RWPE2 (cell line): ENCODE results near the gene SLC40A1.

Source experiments
- ATAC-seq: fragments of 200-7000 bp; cut with Tn5 transposase; 3 replicates; pipeline ENCODE4 v1.9.1; 2021; ENCODE audit warnings: low read depth
- DNase-seq: peaks from one replicate; pipeline ENCODE4 v3.0.0-alpha.2; 2020; ENCODE audit warnings: low spot score
- H3K27ac ChIP-seq: fragments of 450-650 bp; 2 replicates; pipeline ENCODE4 v1.5.1; 2017; ENCODE audit warnings: mild to moderate bottlenecking; ENCODE audit not compliant: poor library complexity, severe bottlenecking
- H3K27me3 ChIP-seq: fragments of 250-450 bp; sonication (Bioruptor Pico); 2 replicates; pipeline ENCODE4 v1.5.1; 2021; ENCODE audit warnings: mild to moderate bottlenecking, moderate library complexity; ENCODE audit not compliant: insufficient read depth, poor library complexity, severe bottlenecking
- H3K36me3 ChIP-seq: fragments of 250-450 bp; sonication (Bioruptor Pico); 2 replicates; pipeline ENCODE4 v1.5.1; 2020; ENCODE audit warnings: low read depth, mild to moderate bottlenecking, moderate library complexity
- H3K4me1 ChIP-seq: fragments of 250-450 bp; sonication (Bioruptor Pico); 2 replicates; pipeline ENCODE4 v1.5.1; 2021; ENCODE audit warnings: mild to moderate bottlenecking, moderate library complexity; ENCODE audit not compliant: insufficient read depth, poor library complexity, severe bottlenecking
- H3K4me3 ChIP-seq: fragments of 250-450 bp; sonication (Bioruptor Pico); 2 replicates; pipeline ENCODE4 v1.5.1; 2021; ENCODE audit warnings: mild to moderate bottlenecking, moderate library complexity; ENCODE audit not compliant: severe bottlenecking
- H3K9me3 ChIP-seq: fragments of 250-450 bp; sonication (Bioruptor Pico); 2 replicates; pipeline ENCODE4 v1.5.1; 2021; ENCODE audit warnings: mild to moderate bottlenecking, moderate library complexity; ENCODE audit not compliant: severe bottlenecking
- TF ChIP-seq, protein P1 (sequence below): fragments of 450-650 bp; IDR thresholded peaks from one replicate; pipeline ENCODE4 v1.5.1; 2017; ENCODE audit warnings: mild to moderate bottlenecking, moderate library complexity; ENCODE audit not compliant: poor library complexity, severe bottlenecking

Gene SLC40A1

DNA sequence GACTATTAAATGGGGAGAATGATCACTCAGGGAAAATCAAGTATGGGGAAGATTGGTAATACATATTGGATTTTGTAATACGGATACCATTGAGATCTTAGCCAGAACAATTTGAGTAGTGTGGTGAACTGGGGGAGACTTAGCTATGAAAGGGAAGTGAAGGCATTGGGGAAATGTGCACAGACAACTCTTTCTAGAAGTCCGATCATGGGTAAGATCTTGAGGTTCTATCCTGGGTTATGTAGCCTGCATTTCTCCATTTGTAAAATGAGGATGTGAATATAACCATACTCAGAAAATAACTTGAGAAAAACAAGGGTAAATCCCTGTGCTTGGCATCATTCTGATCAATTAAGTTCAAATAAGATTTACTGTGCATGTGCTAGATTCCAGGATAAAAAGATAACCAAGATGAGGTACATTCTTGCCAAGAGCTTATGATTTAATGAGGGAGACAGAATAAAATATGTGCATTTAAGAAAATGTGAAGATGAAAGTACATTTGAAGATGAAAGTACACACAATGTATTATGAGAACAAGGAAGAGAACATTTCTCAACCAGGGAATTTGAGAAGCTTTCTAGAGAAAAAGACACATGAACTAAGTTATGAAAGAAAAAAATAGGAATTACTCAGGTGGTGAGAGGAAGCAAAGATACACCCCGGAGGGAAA lies 49.5 kb downstream of the SLC40A1 start:
- Histone ChIP-seq H3K27ac (no peak overlapping the region), H3K9me3 (no peaks in the 10 kb centered on the region), H3K36me3 (no peaks in the 10 kb centered on the region), H3K4me1 (no peaks in the 10 kb centered on the region), H3K27me3 (no peaks in the 10 kb centered on the region), H3K4me3 (no peak overlapping the region)
- DNase-seq (no peak), ATAC-seq (no peak)
- TF ChIP-seq, protein P1, sequence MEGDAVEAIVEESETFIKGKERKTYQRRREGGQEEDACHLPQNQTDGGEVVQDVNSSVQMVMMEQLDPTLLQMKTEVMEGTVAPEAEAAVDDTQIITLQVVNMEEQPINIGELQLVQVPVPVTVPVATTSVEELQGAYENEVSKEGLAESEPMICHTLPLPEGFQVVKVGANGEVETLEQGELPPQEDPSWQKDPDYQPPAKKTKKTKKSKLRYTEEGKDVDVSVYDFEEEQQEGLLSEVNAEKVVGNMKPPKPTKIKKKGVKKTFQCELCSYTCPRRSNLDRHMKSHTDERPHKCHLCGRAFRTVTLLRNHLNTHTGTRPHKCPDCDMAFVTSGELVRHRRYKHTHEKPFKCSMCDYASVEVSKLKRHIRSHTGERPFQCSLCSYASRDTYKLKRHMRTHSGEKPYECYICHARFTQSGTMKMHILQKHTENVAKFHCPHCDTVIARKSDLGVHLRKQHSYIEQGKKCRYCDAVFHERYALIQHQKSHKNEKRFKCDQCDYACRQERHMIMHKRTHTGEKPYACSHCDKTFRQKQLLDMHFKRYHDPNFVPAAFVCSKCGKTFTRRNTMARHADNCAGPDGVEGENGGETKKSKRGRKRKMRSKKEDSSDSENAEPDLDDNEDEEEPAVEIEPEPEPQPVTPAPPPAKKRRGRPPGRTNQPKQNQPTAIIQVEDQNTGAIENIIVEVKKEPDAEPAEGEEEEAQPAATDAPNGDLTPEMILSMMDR = no peak

DNA sequence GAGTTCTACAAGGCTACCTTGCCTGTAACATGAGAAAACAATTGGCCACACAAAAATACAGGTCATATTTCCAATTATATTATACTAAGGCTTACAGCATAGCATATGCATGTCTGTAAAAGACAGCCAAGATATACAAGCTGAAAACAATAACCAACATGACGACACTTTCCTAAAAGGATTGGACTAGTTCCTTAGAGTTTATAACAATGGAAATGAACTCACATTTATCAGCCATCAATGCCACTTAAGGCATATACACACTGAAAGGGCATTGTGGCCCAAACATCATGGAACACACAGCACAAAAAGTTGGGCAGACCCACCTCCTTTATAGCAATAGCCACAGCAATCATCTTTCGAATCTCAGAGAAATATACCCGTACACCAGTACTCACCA lies 52.0 kb downstream of the SLC40A1 start:
- TF ChIP-seq, protein P1 = no peak
- H3K27ac ChIP-seq = no peak overlapping the region
- H3K4me1 ChIP-seq = no peaks in the 10 kb centered on the region
- no peaks in the 10 kb centered on the region for H3K9me3 ChIP-seq
- H3K27me3 ChIP-seq = no peaks in the 10 kb centered on the region
- no peak for DNase-seq
- H3K36me3 ChIP-seq = no peaks in the 10 kb centered on the region
- H3K4me3 ChIP-seq = no peak overlapping the region
- no peak for ATAC-seq

DNA sequence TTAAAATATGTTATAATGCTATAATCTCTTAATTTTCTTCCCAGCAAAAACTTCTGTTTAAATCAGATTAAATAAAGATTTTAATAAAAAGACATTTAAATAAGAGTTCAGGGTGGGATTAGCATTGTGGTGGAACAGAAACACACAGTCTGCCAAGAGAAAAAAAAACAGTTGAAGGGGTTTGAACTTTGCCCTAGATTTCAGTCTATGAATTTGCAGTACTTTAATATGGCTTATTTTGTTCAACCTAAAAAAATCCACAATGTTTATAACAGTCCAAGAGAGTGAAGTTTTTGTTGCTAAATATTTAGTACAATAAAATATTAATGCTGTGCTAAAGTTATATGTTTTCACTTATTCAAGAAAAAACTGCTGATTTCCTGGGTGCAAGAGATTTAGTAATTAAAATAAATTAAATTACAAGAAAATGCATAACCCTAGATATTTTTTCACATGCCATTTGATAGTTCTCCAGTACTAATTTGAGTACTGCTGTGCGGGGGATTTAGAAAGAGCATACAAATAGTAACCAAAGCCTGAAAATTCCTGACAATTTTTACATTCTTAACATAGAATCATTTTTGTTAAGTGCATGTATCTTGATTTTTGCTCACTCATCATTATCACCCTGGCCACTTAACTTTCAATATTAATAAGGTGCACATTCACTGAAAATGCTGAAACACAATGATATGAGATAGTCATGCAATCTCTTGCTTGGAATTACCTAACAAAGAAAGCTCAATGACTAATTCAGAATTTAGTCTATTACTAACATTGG lies 52.6 kb downstream of the SLC40A1 start:
- Histone ChIP-seq H3K9me3 (no peaks in the 10 kb centered on the region), H3K4me3 (no peak overlapping the region), H3K27me3 (no peaks in the 10 kb centered on the region), H3K36me3 (no peaks in the 10 kb centered on the region), H3K27ac (no peak overlapping the region), H3K4me1 (no peaks in the 10 kb centered on the region)
- no peak for DNase-seq
- ATAC-seq = no peak
- TF ChIP-seq, protein P1 = no peak

DNA sequence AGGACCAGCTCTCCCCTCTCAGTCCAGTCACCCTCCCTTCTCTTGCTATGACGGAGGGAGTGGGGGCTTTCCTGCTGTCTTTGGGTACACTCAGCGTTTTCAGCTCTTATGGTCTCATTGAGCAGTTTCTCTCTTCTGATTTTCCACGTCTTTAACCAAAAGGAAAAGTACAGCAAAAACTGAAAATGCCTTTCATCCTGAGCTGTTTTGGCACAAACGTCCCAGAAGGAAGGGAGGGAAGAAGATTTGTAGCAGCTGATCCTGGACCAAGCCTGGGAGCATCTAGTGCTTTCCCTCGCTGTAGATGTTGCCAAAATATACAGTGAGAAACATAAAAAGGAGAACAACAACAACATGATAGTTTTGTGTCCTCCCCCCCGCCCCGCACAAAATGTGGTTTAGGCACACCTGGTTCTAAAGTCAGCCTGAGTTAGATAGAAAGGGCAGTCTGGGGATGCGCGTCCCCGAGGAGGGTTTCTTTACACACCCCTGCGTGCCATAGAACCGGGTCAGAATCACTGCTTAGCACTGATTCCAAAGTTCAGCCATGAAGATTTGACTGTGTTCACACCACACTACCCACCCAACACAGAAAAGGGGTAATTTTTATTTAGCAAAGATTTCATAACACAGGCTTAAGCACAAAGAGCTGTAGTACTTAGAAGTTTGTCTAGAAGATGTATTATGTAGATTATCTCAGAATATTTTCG lies 53.4 kb downstream of the SLC40A1 start:
- Histone ChIP-seq H3K36me3 (no peaks in the 10 kb centered on the region), H3K4me3 (no peak overlapping the region), H3K4me1 (no peaks in the 10 kb centered on the region), H3K9me3 (no peaks in the 10 kb centered on the region), H3K27ac (no peak overlapping the region), H3K27me3 (no peaks in the 10 kb centered on the region)
- TF ChIP-seq, protein P1 = no peak
- ATAC-seq = no peak
- DNase-seq = no peak
